GM21737 (cell line): ENCODE results near the gene LOX.

Source experiments
- ATAC-seq: cut with Tn5 transposase; IDR thresholded peaks from one replicate; pipeline ENCODE4 v1.9.1; 2021; ENCODE audit warnings: mild to moderate bottlenecking, moderate library complexity; ENCODE audit not compliant: unreplicated experiment

The LOX gene, protein sequence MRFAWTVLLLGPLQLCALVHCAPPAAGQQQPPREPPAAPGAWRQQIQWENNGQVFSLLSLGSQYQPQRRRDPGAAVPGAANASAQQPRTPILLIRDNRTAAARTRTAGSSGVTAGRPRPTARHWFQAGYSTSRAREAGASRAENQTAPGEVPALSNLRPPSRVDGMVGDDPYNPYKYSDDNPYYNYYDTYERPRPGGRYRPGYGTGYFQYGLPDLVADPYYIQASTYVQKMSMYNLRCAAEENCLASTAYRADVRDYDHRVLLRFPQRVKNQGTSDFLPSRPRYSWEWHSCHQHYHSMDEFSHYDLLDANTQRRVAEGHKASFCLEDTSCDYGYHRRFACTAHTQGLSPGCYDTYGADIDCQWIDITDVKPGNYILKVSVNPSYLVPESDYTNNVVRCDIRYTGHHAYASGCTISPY

DNA sequence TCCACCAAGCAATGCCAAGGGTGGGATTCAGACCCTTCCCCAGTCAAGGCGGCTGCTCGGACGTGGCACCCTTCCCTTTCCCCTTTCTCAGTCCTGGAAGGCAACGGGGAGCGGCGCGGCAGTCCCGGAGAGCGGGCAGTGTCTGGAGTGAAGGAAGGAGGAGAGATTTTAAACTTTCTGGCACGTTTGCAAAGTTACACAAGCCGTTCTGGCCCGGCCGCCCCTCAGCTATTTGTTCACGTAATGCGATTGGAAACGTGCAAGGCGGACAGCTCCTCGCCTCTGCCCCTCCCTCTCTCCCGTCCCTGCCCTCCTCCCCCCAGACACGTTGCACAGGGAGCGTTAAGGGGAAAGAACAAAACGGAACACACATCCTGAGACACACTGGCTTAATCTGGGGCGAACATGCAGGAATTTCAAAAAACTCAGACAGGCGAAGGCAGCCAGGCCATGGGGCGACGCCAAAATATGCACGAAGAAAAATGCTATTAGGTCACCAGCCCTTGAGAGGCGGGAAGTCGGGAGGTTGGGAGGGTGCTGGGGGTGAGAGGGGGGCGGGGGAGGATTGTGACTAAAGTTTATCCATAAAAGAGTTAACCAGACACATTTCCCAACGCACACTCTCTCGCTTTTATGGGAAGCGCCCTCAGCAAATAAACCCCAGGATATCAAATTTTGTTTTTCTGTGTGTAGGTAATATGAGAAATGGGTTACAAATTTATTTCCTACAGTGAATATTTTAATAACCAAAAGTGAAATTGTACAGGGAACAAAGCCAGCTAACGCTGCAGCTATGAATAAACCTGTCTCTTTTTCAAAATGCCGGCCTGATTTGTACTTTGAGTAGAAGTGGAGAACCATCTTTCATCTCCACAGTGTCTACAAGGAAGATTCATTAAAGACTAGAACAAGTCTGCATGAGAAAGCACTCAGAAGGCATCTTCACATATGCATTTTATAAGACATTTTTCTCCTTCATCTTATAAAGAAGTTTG is at the start of gene LOX:
Gene LOX, minus strand, starts transcription at position 144 of the 995 bp plus-strand sequence. CDS start 274 bp downstream, outside the sequence.
- ATAC-seq, result no peak

DNA sequence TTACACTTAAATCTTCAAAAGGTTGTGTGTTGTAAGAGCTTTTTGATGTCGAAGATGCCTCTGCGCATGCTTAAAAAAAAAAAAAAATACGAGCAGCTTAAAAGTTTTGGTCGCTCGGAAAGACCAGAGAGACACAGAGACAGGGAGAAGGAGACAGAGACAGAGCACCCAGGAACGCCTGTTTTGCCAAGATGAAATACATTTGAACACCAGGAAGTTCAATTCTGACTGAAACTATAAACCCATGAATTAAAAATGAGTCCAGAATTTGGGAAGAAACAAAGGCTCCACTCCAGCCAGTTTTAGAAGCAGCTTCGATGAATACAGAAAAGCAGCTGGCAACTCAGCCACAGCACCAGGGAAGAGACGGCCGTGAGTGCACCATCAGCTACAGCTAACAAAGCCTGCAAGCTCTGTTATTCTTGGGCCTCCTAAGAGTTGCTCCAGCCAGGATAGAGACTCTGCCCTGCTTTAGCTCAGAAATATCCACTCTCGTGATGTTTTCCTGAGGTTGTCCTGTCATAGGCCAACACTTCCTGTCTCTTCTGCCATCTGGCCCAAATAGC is 48.8 kb upstream of the LOX start:
- ATAC-seq, result no peak

DNA sequence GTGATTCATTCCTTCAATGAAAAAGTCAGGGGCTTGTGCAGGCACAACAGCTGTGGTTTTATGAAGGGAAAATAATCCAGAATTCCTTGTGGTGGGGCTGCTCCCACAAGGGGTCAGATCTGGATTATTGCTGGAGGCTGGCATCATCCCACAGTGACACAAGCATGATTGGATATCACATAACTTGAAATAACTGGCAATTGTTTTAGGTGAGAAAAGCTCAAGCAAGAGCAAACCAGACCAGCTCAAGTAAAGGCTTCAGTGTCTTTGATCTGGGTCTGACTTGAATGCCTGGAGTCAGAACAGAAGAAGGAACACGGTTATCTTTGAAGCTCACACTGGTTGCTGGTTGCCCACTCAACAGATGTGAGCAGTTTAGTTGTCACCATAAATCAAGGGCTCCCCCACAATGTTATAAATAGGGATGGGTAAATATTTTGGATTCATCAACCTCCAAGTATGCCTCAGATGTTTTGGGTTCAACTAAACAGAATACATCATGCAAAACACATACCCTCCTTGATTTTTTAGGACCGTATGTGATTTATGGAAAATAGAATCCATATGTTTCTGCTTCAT is 48.2 kb upstream of the LOX start:
- no peak for ATAC-seq

DNA sequence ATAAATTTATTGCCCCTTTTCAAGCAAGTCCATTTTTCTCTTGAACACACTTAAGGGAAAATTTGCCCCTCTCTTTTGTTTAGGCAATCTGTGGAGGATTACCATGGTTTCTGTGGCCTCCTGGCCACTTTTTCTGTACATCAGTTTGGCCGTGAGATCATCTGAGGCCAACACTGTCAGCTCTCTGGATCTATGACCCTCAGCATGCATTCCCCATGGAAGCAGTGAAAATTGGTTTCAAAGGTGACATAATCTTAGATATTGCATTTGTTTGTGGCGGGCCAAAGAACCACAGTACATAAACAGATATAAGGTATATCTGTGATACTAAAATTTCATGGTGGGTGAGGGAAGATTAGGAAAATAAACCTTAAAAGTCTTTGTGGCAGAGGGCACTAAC is 46.7 kb upstream of the LOX start:
- no peak for ATAC-seq

DNA sequence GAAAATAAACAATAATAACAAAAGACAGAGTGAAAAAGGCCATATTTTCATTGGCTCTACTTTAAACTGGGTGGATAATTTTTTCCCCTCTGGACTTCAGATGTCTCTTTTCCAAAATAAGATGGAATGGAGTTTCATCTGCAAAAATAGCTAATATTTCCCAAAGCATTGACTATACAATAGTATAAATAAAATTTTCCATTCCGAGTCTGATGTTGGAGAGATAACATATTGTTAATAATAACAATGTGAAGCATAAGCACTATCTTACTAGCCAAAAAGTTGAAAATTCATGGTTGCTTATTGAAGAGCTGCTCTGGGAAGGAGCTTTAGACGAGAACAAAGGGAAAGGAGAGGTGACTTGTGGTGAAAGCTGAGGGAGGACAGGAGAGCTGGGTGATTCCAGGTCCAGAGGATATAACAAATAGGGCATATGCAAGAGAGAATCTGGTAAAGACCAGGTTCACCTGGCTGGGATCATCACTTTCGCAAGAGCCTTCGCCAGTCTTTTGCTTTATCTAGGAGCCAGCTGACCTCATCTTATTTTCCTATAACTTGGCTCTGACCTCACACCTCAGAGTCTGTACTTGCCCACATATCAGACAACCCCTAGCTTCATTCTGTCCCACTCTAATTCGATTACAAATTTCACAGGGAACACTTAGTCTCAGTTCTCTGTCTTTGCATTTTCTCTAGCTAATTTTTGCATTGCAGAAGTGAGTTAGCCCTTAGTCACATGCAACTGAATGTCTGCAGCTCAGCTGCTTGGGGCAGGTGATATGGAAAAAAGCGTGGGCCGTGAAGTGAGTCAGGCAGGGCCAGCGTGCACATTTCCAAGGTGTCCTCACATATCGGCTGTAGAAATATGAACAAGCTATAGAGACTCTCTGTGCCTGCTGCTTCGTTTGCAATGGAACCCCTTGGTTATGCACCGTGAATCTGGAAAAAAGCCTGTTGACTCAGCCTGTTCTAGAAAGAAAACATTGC is 43.7 kb upstream of the LOX start:
- ATAC-seq, result no peak

DNA sequence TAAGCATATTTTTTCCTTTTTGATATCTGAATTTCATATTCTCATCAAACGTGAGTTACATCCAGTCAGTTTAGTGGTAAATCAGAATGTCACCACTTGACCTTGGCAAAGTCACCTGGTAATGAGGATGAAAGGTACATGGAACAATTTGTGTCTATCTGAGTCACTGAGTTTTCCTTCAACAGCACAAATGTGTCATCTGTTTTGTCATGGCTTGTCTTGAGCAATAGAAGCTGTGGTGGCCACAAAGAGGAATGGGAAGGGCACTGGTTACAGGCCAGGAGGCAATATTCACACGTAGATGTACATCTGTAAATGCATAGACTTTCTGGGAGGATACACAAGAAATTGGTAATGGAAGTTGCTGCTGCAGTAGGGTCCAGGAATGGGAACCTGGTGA is 42.9 kb upstream of the LOX start:
- ATAC-seq, result no peak

DNA sequence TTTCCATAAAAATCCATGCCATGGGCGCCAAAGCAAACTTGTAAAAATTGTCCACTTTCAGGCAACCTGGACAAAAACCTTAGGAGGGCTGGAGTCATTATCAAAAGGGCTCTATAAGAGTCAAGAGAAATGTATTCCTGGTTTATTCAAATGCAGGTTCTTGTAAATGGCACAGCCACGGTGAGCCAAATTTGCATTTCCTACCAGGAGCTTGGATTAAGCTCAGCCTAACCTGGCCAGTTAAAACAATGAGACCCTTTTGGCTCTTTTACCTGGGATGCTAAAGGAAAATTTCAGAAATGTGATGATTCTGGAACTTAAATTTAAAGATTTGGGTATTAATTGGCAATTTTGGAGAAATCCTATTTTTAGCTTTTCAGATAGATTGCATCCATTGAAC is 42.4 kb upstream of the LOX start:
- ATAC-seq, result no peak

DNA sequence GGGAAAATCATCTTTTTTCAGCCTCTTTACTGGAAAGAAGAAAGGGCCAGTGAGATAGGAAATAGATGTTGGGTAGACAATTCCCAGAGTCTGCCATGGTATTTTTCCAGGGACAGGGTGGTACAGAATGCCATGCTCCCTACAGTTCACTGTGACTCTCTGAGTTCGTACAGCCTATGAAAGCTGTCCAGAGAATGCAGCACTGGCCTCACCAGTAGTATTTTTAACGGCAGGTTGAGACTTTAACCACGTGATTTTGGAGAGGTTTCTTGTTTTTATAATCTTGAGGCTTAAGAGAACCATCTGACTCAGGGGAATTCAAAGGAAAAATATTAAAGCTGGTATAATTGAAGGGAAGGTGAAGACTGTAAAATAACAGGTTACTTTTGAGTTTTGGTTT is 41.1 kb upstream of the LOX start:
- ATAC-seq, result no peak

DNA sequence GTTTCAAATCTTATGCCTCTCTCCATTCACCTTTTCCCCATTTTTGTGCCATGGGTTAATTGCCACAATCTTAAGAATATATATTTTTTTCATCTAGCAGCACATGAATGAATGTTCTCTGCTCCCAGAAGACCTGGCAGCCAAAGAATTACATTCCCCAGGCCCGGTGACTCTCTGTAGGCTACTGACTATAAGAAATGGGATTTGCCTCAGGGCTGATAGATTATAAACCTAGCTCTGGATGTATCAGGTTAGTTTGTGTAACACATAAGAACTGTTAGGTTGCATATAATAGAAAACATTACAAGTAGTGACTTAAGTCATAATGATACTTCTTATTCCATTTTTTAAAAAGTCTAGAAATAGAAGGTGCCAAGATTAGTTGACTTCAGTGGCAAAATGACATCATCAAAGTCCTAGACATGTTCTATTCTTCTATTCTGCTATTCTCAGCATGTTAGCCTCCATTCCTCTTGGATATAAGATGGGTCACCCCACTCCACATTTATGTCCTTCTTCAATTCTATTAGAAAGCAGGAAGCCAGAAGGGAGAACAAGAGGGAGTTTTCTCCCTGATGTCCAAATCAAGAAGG is 40.4 kb upstream of the LOX start:
- ATAC-seq, result no peak

DNA sequence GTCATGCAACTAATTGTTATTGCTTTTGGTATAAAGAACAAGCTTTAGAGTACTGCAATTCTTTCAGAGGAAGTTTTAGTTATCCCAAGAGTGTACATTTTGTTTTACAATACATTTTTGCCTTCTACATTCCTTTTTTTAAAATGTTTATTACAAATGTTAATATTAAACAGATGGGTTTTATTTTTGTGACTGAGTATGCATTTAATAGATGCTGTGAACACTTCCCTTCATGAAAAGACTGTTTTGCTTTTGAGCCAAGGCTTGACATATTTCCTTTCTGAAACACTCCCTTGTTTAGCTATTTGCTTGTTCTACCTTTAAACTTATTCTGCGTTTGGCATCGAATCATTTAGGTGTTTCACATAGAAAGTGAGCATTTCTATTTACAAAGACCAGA is 36.4 kb upstream of the LOX start:
- no peak for ATAC-seq

DNA sequence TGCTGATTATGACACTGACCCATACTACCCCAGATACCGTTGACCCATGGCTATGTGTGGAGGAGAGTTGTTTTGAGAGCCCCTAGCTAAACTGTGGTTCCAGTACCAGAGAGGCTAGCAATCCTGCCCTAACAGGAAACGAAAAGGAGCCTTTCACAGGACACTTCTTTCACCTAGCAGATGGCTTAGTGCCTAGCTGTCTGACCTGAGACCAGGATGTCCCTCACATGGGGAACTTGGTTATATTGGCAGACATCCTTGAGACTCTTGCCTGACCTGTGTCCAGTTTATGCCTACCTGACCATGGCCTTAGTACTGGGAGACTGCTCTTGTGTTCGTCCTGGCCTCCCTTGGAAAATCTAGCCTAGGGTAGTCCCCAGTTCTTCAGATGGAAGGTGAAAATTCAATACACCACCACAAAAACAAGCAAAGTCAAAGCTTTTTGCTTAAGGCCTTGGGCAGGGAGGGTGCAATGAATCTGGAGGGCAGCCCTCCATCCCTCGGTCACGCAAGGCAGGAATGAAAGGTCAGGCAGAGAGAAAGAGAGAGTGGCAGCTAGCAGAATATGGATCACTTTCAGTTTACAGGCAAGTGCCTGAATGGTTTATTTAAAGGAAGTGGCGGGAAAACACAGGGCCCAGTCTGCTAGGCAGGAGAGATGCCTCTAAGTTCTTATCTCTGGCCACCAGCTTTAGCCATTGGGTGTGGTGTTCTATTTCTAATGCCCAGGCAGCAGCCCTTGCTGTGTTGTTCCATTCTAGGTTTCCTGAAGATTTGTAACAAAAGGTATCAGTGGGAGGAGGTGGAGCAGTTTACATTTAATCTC is 34.9 kb upstream of the LOX start:
- ATAC-seq, result no peak

DNA sequence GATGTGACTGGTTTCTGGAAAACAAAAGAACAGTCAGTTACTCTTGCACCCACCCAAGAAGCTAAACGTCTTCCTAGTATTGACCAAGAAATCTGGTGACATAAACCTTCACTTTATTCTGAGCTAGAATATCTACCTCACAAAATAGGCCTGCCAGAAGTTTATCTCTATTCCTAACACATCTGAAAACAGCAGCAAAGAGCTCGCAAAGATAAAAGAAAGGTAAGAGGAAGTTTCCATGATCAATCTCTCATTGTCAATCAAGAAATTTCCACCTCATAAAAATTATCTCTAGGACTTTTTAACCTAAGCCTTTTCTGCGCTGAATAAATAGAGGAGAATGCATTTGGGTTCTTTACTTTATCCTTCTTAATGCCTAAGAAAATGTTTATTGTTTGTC is 34.0 kb upstream of the LOX start:
- no peak for ATAC-seq

DNA sequence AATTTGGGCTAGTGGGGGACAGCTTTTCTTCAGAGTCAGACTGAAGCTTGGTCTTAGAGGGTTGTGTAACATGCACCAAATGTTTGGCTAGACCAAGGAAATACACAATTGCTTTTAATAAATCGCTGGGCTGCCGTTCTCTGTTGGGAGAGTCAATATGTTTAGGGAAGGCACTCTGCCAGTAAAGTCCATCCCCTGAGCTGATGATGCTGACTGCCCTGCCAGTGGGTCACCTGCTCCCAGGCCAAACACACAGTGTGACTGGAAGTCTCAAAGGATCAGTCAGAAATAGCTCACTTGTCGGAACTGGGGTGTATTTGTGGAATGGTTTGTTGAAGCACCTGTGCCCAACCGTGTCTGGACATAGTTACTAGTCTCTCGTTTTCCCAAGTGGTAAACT is 33.4 kb upstream of the LOX start:
- ATAC-seq, result no peak

DNA sequence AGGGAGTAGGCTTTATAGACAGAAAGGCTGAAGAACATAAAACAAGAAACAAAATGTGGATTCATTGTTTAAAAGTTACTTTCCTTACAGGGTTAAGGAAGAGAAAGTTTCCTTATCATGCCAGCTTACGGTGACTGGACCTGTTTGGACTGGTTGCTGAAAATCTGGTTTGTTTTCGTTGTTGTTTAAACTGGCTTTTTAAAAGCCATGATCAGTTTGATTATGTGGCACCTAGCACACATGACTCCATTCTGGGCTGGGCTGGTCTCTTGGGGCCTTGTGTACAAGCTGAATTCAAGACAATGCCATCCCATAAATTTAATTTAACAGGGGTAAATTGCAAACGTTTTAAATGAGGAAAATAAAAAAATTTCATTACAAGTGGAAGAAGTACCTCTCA is 32.9 kb upstream of the LOX start:
- no peak for ATAC-seq

DNA sequence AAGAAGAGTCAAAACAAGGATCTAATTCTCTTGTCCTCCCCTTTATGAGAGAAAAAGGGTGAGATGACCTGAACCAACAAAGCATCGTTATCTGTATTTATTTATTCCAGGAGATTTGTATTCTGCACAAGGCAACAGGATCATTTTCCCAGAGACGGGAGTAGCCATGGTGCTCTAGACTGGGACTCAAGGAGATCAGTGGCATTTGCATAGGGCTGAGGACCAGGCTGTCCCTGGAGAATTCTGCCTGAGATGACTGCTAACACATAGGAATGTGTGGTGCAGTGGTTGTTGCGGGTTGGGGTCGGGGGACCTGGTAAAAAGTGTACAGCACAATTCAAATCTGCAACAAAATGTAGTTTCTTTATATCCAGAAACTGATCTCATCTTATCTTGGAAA is 29.0 kb upstream of the LOX start:
- no peak for ATAC-seq

DNA sequence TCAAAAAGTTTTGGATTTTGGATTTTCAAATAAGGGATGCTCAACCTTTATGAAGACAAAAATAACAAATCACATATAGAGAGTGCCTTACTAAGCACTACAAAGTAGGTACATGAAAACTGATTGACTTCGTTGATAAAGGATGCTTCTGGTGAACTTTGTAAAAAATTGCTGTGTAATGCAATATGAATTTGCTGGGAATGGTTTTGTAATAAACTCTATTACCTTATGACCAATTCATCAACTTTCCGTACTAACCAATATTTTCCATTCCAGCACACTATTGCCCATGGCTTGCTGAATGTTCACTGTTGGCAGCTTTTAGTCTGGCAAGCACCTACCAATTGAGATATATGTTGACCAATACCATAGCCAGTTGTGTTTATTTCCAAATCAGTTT is 27.9 kb upstream of the LOX start:
- no peak for ATAC-seq

DNA sequence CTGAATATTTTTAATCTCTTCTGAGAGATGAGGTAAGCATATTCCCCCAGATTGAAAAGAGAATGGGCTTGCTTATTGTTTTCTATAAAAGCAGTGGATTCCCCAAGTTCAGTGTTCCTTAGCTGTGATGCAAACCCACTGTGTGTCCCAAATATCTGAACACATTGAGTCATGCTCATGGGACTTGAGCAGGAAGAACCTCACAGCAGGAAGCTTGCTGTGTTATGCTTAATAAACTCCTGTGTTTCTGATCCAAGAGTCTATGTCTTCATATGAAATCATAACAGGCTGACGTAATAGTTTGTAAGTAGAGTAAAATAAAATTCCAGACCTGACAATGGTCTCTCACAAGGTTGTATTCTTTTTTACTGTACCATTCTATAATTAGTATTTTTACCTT is 24.8 kb upstream of the LOX start:
- no peak for ATAC-seq

DNA sequence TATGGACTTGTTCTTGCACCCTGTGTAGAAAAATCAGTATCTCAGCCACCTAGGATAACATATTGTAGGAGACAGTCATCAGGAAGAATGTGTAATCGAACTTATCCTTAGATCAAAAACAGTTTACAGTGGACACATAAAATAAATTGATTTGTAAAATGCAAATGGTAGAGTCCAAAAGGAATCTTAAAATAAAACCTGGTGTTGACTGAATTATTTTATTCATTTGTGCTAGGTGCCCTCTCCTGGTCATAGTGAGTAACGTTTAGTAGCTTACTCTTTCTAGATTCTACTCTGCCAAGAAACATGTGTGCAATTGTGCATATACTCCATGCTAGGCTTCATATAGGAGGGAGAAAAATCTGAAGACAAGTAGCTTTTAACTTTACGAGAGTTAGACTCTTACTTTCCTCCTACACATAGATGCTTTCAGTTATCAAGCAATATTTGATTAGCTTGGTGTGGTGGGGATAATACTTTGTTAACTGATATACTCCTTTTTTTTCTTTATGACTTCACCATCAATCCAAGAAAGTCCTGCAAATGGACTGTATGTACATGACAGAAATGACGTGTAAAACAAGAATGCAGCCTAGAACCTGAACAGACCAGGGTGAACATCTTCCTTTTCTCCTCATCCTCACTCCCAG is 23.7 kb upstream of the LOX start:
- ATAC-seq, result no peak
